ENCODE measurements around the gene GLIPR2.

The GLIPR2 gene

GRCh38 chr9:36138496-36138895 lies 2.0 kb downstream of the GLIPR2 start:
- DNase-seq (ENCODE audit: low read depth), result no peak
- no peak overlapping the region for H3K4me3 ChIP-seq (ENCODE audit: low read depth, low read length)

GRCh38 chr9:36138901-36139300 lies 2.4 kb downstream of the GLIPR2 start:
- TF ChIP-seq CTCF (conservative IDR thresholded peaks at IDR 0.05; ENCODE audit: low read depth, low read length), result no peak
- H3K4me3 ChIP-seq (ENCODE audit: low read depth, low read length), result no peak overlapping the region
- no peak for DNase-seq (ENCODE audit: low read depth)

More at GRCh38 chr9:36138496-36138895, 2.0 kb downstream of the GLIPR2 start:
- no peak for TF ChIP-seq CTCF (conservative IDR thresholded peaks at IDR 0.05; ENCODE audit: low read depth, low read length)

- TF ChIP-seq CTCF (conservative IDR thresholded peaks at IDR 0.05; ENCODE audit: low read depth, low read length), result no peak
- no peak overlapping the region for H3K4me3 ChIP-seq (ENCODE audit: low read depth, low read length)
- DNase-seq (ENCODE audit: low read depth), result no peak
Measured at GRCh38 chr9:36140086-36141084, 3.9 kb downstream of the GLIPR2 start.

GRCh38 chr9:36141288-36141687 lies 4.8 kb downstream of the GLIPR2 start:
- peak; percentile 57 for TF ChIP-seq CTCF (conservative IDR thresholded peaks at IDR 0.05; ENCODE audit: low read depth, low read length)
- H3K4me3 ChIP-seq (ENCODE audit: low read depth, low read length), result no peak overlapping the region
- DNase-seq (ENCODE audit: low read depth), result peak; percentile 39

GRCh38 chr9:36141761-36142160 lies 5.2 kb downstream of the GLIPR2 start:
- no peak for DNase-seq (ENCODE audit: low read depth)
- no peak overlapping the region for H3K4me3 ChIP-seq (ENCODE audit: low read depth, low read length)
- no peak for TF ChIP-seq CTCF (conservative IDR thresholded peaks at IDR 0.05; ENCODE audit: low read depth, low read length)

GRCh38 chr9:36142510-36143244 lies 6.1 kb downstream of the GLIPR2 start:
- TF ChIP-seq CTCF (conservative IDR thresholded peaks at IDR 0.05; ENCODE audit: low read depth, low read length), result no peak
- DNase-seq (ENCODE audit: low read depth), result peak; percentile 57
- no peak overlapping the region for H3K4me3 ChIP-seq (ENCODE audit: low read depth, low read length)
